HepG2 (cell line): ENCODE data around the gene BCAS3. TPM values are rescaled to one million over a fixed set of nuclear protein-coding genes. Genes with fewer than 3 reads are reported as not detected.

Source experiments
- ARNT ChIP-seq: fragments of 450-650 bp; IDR thresholded peaks from 2 replicates; pipeline ENCODE4 v1.6.1; 2017
- BRD4 ChIP-seq: sonication (generic); formaldehyde crosslinking; IDR thresholded peaks from 2 replicates; pipeline ENCODE4 v1.4.0; 2020; ENCODE audit warnings: missing genetic modification reagents
- CREBL2 ChIP-seq: sonication (generic); formaldehyde crosslinking; IDR thresholded peaks from 2 replicates; pipeline ENCODE4 v1.8.1; 2023; ENCODE audit warnings: missing genetic modification reagents, mild to moderate bottlenecking, borderline replicate concordance
- DMAP1 ChIP-seq: IDR thresholded peaks from 2 replicates; pipeline ENCODE4 v1.6.1; 2016
- FOXO4 ChIP-seq: sonication (generic); formaldehyde crosslinking; conservative IDR thresholded peaks from 2 replicates; pipeline ENCODE4 v1.8.1; 2023; ENCODE audit warnings: missing genetic modification reagents
- HNF4G ChIP-seq, 2 experiments: sonication (generic) in 1 of 2; formaldehyde crosslinking in 1 of 2; IDR thresholded peaks; 2 replicates each; pipeline versions ENCODE4 v1.4.0 to v1.6.1; 2011 to 2020; ENCODE audit warnings: borderline replicate concordance in 2 of 2, low read depth in 2 of 2, mild to moderate bottlenecking in 2 of 2, low read length in 1 of 2, missing genetic modification reagents in 1 of 2, moderate library complexity in 1 of 2
- HNRNPK ChIP-seq: fragments of 200-400 bp; formaldehyde crosslinking; IDR thresholded peaks from 2 replicates; pipeline ENCODE4 v1.6.1; 2018; ENCODE audit warnings: low read length, low read depth, moderate library complexity, mild to moderate bottlenecking; ENCODE audit not compliant: poor library complexity, severe bottlenecking
- HNRNPUL1 ChIP-seq: fragments of 200-400 bp; formaldehyde crosslinking; IDR thresholded peaks from 2 replicates; pipeline ENCODE4 v1.6.1; 2017; ENCODE audit warnings: low read depth, mild to moderate bottlenecking, low read length, moderate library complexity
- JARID2 ChIP-seq: sonication (generic); formaldehyde crosslinking; IDR thresholded peaks from 2 replicates; pipeline ENCODE4 v1.8.1; 2023; ENCODE audit warnings: missing genetic modification reagents, inconsistent platforms; ENCODE audit not compliant: insufficient replicate concordance
- NBN ChIP-seq: fragments of 450-650 bp; conservative IDR thresholded peaks from 2 replicates; pipeline ENCODE4 v1.6.1; 2017
- SNRNP70 ChIP-seq: fragments of 200-400 bp; formaldehyde crosslinking; IDR thresholded peaks from 2 replicates; pipeline ENCODE4 v1.6.1; 2017; ENCODE audit warnings: mild to moderate bottlenecking, low read depth, low read length, moderate library complexity
- SRSF4 ChIP-seq: fragments of 200-400 bp; formaldehyde crosslinking; IDR thresholded peaks from one replicate; pipeline ENCODE4 v1.6.1; 2018; ENCODE audit warnings: mild to moderate bottlenecking, low read depth, low read length, moderate library complexity; ENCODE audit not compliant: poor library complexity, severe bottlenecking
- ZBTB7A ChIP-seq: sonication (generic); formaldehyde crosslinking; IDR thresholded peaks from 2 replicates; pipeline ENCODE4 v1.8.0; 2022; ENCODE audit warnings: mild to moderate bottlenecking, missing genetic modification reagents
- ZBTB7B ChIP-seq: sonication (generic); formaldehyde crosslinking; IDR thresholded peaks from 2 replicates; pipeline ENCODE4 v1.4.0; 2020; ENCODE audit warnings: missing genetic modification reagents
- ZNF24 ChIP-seq: fragments of 450-650 bp; IDR thresholded peaks from 2 replicates; pipeline ENCODE4 v1.6.1; 2017; ENCODE audit warnings: antibody characterized with exemption, mild to moderate bottlenecking
- ZNF468 ChIP-seq: sonication (generic); formaldehyde crosslinking; IDR thresholded peaks from 2 replicates; pipeline ENCODE4 v1.8.0; 2022; ENCODE audit warnings: mild to moderate bottlenecking, moderate library complexity, missing genetic modification reagents
- ZNF572 ChIP-seq: sonication (generic); formaldehyde crosslinking; IDR thresholded peaks from 2 replicates; pipeline ENCODE4 v1.5.1; 2020; ENCODE audit warnings: mild to moderate bottlenecking, missing genetic modification reagents
- ZNF816 ChIP-seq: sonication (generic); formaldehyde crosslinking; IDR thresholded peaks from 2 replicates; pipeline ENCODE4 v1.8.0; 2022; ENCODE audit warnings: missing genetic modification reagents, mild to moderate bottlenecking, borderline replicate concordance
- polyA plus RNA-seq, 8 experiments: library from polyadenylated mRNA; depleted of rRNA in 3 of 8; stranded (reverse) in 7 of 8; unstranded in 1 of 8; fragments of >200 nt; fragmentation: Illumina TruSeq in 4 of 8; extraction: Trizol in 4 of 8; gene quantifications; 2 replicates each; pipeline versions ENCODE4 v1.2.1 to v1.2.3, GENCODE V29; 2011 to 2016; ENCODE audit warnings: low read depth in 4 of 8, missing spikeins in 1 of 8, mixed read lengths in 1 of 8; ENCODE audit not compliant: insufficient read depth in 1 of 8
- total RNA-seq, 5 experiments: library from RNA; depleted of rRNA; stranded (reverse); fragments of >200 nt; fragmentation: Illumina TruSeq; extraction: Trizol; gene quantifications; 2 replicates each; pipeline ENCODE4 v1.2.3, GENCODE V29; 2016; ENCODE audit warnings: low read depth in 1 of 5
- TF ChIP-seq, protein P1 (sequence below): IDR thresholded peaks from 2 replicates; pipeline ENCODE4 v1.6.1; 2016; ENCODE audit warnings: control low read depth
- TF ChIP-seq, protein P2 (sequence below): sonication (generic); formaldehyde crosslinking; IDR thresholded peaks from 2 replicates; pipeline ENCODE4 v1.5.1; 2020; ENCODE audit warnings: mild to moderate bottlenecking, missing genetic modification reagents, borderline replicate concordance

Gene BCAS3
- total and polyA plus RNA-seq, 2 of the 13 experiments (the other 11 are each of a cell fraction or from before 2014, with no cell fraction given): 10.7 to 11.2 TPM

DNA sequence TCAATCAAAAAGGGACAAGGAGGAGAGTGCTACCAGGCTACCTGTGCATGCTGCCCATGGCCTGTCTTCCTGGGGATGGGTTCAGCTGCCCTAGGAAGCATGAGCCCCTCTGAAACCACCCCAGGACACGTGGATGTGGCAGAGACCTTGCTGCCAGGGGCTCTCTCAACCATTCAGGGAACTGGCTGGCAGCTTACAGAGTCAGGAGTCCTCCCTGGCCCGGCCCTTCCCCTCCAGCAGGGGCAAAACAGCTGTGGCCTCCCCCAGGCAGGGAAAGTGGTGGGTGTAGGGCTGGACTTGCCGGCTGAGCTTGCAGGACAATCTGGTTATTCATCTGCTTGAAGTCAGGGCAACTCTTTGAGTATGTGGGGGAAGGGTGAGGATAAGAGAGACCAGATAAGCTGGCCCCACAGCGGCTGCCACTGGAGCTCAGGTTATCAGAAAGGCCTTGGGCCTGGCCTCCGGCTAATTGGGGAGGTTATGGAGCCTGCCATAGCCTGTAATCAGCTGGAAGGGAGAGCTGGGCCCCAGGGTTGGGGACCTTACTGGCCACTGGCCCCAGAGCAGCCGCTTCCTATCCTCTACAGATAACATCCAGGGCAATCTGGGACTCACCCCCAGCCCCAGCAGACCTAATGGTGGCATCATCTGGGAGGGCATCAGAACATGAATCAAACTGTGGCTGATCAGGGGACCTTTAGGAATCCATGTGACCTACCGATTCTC lies 716.4 kb downstream of the BCAS3 start (continued):
- no peak for TF ChIP-seq FOXO4 (CRISPR knock-in tag)
- no peak for TF ChIP-seq CREBL2 (CRISPR knock-in tag)
- no peak for TF ChIP-seq JARID2 (CRISPR knock-in tag)
- no peak for TF ChIP-seq SRSF4
- no peak for TF ChIP-seq ZNF572 (CRISPR knock-in tag)
- no peak for TF ChIP-seq SNRNP70
- peak; percentile 64; the same call in 1 of the 2 replicates for TF ChIP-seq BRD4 (CRISPR knock-in tag)
- peak; percentile 51; the same call in 1 of the 2 replicates for TF ChIP-seq HNF4G (IDR thresholded peaks at IDR 0.05; ENCODE audit: borderline replicate concordance, low read depth, low read length)
- TF ChIP-seq HNF4G (CRISPR knock-in tag; IDR thresholded peaks at IDR 0.05; ENCODE audit: borderline replicate concordance, low read depth): no peak; the same call in 1 of the 2 replicates
- TF ChIP-seq ZBTB7A (CRISPR knock-in tag): peak; percentile 58; the same call in 1 of the 2 replicates
- TF ChIP-seq HNRNPUL1: no peak
- TF ChIP-seq HNRNPK: no peak
- 0 out of 2 replicates have a peak, but pooled peaks have one; percentile 38 for TF ChIP-seq ZNF468 (CRISPR knock-in tag)
- TF ChIP-seq ARNT: no peak
- no peak for TF ChIP-seq NBN
- TF ChIP-seq DMAP1: no peak; the same call in none of the 2 replicates
- peak; percentile 93 for TF ChIP-seq ZBTB7B (CRISPR knock-in tag)
- TF ChIP-seq, protein P1, sequence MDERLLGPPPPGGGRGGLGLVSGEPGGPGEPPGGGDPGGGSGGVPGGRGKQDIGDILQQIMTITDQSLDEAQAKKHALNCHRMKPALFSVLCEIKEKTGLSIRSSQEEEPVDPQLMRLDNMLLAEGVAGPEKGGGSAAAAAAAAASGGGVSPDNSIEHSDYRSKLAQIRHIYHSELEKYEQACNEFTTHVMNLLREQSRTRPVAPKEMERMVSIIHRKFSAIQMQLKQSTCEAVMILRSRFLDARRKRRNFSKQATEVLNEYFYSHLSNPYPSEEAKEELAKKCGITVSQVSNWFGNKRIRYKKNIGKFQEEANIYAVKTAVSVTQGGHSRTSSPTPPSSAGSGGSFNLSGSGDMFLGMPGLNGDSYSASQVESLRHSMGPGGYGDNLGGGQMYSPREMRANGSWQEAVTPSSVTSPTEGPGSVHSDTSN (CRISPR knock-in tag): no peak
- no peak for TF ChIP-seq ZNF24
- TF ChIP-seq, protein P2, sequence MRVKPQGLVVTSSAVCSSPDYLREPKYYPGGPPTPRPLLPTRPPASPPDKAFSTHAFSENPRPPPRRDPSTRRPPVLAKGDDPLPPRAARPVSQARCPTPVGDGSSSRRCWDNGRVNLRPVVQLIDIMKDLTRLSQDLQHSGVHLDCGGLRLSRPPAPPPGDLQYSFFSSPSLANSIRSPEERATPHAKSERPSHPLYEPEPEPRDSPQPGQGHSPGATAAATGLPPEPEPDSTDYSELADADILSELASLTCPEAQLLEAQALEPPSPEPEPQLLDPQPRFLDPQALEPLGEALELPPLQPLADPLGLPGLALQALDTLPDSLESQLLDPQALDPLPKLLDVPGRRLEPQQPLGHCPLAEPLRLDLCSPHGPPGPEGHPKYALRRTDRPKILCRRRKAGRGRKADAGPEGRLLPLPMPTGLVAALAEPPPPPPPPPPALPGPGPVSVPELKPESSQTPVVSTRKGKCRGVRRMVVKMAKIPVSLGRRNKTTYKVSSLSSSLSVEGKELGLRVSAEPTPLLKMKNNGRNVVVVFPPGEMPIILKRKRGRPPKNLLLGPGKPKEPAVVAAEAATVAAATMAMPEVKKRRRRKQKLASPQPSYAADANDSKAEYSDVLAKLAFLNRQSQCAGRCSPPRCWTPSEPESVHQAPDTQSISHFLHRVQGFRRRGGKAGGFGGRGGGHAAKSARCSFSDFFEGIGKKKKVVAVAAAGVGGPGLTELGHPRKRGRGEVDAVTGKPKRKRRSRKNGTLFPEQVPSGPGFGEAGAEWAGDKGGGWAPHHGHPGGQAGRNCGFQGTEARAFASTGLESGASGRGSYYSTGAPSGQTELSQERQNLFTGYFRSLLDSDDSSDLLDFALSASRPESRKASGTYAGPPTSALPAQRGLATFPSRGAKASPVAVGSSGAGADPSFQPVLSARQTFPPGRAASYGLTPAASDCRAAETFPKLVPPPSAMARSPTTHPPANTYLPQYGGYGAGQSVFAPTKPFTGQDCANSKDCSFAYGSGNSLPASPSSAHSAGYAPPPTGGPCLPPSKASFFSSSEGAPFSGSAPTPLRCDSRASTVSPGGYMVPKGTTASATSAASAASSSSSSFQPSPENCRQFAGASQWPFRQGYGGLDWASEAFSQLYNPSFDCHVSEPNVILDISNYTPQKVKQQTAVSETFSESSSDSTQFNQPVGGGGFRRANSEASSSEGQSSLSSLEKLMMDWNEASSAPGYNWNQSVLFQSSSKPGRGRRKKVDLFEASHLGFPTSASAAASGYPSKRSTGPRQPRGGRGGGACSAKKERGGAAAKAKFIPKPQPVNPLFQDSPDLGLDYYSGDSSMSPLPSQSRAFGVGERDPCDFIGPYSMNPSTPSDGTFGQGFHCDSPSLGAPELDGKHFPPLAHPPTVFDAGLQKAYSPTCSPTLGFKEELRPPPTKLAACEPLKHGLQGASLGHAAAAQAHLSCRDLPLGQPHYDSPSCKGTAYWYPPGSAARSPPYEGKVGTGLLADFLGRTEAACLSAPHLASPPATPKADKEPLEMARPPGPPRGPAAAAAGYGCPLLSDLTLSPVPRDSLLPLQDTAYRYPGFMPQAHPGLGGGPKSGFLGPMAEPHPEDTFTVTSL: no peak
- TF ChIP-seq ZNF816 (CRISPR knock-in tag): no peak
